ENCODE results near the gene TNFSF9. TPM values are rescaled to one million over a fixed set of nuclear protein-coding genes. Genes with fewer than 3 reads are reported as not detected.

TNFSF9 gene
- total RNA-seq, 2 donors from 2014 or later, result 0.68 to 3.9 TPM

DNA sequence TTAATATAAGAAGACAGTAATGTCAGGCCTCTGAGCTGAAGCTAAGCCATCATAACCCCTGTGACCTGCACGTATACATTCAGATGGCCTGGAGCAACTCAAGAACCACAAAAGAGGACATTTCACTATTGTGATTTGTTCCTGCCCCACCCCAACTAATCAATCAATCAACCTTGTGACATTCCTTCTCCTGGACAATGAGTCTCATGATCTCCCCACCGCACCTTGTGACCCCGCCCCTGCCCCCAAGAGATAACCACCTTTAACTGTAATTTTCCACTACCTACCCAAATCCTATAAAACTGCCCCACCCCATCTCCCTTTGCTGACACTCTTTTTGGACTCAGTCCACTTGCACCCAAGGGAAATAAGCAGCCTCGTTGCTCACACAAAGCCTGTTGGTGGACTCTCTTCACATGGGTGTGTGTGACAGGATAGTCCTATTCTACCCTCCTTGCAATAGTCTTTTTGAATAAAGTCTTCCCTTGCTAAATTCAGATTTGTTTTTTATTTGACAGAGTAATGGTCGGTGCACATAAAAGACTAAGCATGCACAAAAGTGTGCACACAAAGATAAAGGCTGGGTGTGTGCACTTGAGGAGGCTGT is 46.1 kb downstream of the TNFSF9 start:
- H3K9ac ChIP-seq (ENCODE audit: extremely low read depth, low read length, poor library complexity, severe bottlenecking), result no peak overlapping the region
- Mint-ChIP-seq H3K36me3 (ENCODE audit: low read depth) (no peaks in the 10 kb centered on the region), H3K4me3 (no peak overlapping the region), H3K27ac (no peak overlapping the region), H3K27me3 (ENCODE audit: insufficient read depth) (peaks cover 13% of the 10 kb centered on the region), H3K9me3 (peaks cover 20% of the 10 kb centered on the region), H3K4me1 (no peaks in the 10 kb centered on the region)
- H3K4me1 ChIP-seq (ENCODE audit: control insufficient read depth, insufficient read depth, low read length), result no peaks in the 10 kb centered on the region
- H3K9me3 ChIP-seq (ENCODE audit: control insufficient read depth, low read length), result peaks cover 29% of the 10 kb centered on the region
- H3K36me3 ChIP-seq (ENCODE audit: control insufficient read depth, insufficient read depth, low read length), result no peaks in the 10 kb centered on the region
- H3K27me3 ChIP-seq (ENCODE audit: control insufficient read depth, insufficient read depth, low read length, poor library complexity, severe bottlenecking), result no peaks in the 10 kb centered on the region
- no peak for DNase-seq
- TF ChIP-seq, protein P1, sequence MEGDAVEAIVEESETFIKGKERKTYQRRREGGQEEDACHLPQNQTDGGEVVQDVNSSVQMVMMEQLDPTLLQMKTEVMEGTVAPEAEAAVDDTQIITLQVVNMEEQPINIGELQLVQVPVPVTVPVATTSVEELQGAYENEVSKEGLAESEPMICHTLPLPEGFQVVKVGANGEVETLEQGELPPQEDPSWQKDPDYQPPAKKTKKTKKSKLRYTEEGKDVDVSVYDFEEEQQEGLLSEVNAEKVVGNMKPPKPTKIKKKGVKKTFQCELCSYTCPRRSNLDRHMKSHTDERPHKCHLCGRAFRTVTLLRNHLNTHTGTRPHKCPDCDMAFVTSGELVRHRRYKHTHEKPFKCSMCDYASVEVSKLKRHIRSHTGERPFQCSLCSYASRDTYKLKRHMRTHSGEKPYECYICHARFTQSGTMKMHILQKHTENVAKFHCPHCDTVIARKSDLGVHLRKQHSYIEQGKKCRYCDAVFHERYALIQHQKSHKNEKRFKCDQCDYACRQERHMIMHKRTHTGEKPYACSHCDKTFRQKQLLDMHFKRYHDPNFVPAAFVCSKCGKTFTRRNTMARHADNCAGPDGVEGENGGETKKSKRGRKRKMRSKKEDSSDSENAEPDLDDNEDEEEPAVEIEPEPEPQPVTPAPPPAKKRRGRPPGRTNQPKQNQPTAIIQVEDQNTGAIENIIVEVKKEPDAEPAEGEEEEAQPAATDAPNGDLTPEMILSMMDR (conservative IDR thresholded peaks at IDR 0.05), result no peak
- WGBS, 2 experiments (ENCODE audit: insufficient coverage in 1 of 2, insufficient read length in 1 of 2), result 82% methylated on average over 2 to 5 of the region's 5 CpGs
- no peak overlapping the region for H3K27ac ChIP-seq (ENCODE audit: low read depth, low read length)
- H3K4me3 ChIP-seq (ENCODE audit: low read length), result no peak overlapping the region

- H3K4me3 ChIP-seq (ENCODE audit: low read length), result no peak overlapping the region
- no peak overlapping the region for H3K9ac ChIP-seq (ENCODE audit: extremely low read depth, low read length, poor library complexity, severe bottlenecking)
- H3K36me3 ChIP-seq (ENCODE audit: control insufficient read depth, insufficient read depth, low read length), result no peaks in the 10 kb centered on the region
- H3K27me3 ChIP-seq (ENCODE audit: control insufficient read depth, insufficient read depth, low read length, poor library complexity, severe bottlenecking), result no peaks in the 10 kb centered on the region
- H3K9me3 ChIP-seq (ENCODE audit: control insufficient read depth, low read length), result peaks cover 23% of the 10 kb centered on the region
- peaks cover 6% of the 10 kb centered on the region for H3K27me3 Mint-ChIP-seq (ENCODE audit: insufficient read depth)
- H3K4me1 Mint-ChIP-seq, result no peaks in the 10 kb centered on the region
- TF ChIP-seq, protein P1 (conservative IDR thresholded peaks at IDR 0.05), result no peak
- DNase-seq, result no peak
- H3K27ac Mint-ChIP-seq, result no peak overlapping the region
- H3K36me3 Mint-ChIP-seq (ENCODE audit: low read depth), result no peaks in the 10 kb centered on the region
- no peak overlapping the region for H3K27ac ChIP-seq (ENCODE audit: low read depth, low read length)
- peaks cover 20% of the 10 kb centered on the region for H3K9me3 Mint-ChIP-seq
- 73 to 85% methylated on average over 4 to 5 of the region's 5 CpGs for WGBS, 2 experiments (ENCODE audit: insufficient coverage in 1 of 2, insufficient read length in 1 of 2)
- no peak overlapping the region for H3K4me3 Mint-ChIP-seq
- H3K4me1 ChIP-seq (ENCODE audit: control insufficient read depth, insufficient read depth, low read length), result no peaks in the 10 kb centered on the region
These were observed 46.8 kb downstream of the TNFSF9 start for GRCh38 chr19:6577476-6578125.

GRCh38 chr19:6579450-6580178 is 48.8 kb downstream of the TNFSF9 start:
- H3K36me3 Mint-ChIP-seq (ENCODE audit: low read depth), result no peaks in the 10 kb centered on the region
- H3K27ac Mint-ChIP-seq, result no peak overlapping the region
- Histone ChIP-seq H3K9me3 (ENCODE audit: control insufficient read depth, low read length) (peaks cover 22% of the 10 kb centered on the region), H3K4me3 (ENCODE audit: low read length) (no peak overlapping the region), H3K27ac (ENCODE audit: low read depth, low read length) (no peak overlapping the region), H3K4me1 (ENCODE audit: control insufficient read depth, insufficient read depth, low read length) (no peaks in the 10 kb centered on the region), H3K9ac (ENCODE audit: extremely low read depth, low read length, poor library complexity, severe bottlenecking) (no peak overlapping the region), H3K36me3 (ENCODE audit: control insufficient read depth, insufficient read depth, low read length) (no peaks in the 10 kb centered on the region), H3K27me3 (ENCODE audit: control insufficient read depth, insufficient read depth, low read length, poor library complexity, severe bottlenecking) (no peaks in the 10 kb centered on the region)
- H3K27me3 Mint-ChIP-seq (ENCODE audit: insufficient read depth), result peaks cover 24% of the 10 kb centered on the region
- TF ChIP-seq, protein P1 (conservative IDR thresholded peaks at IDR 0.05), result no peak
- H3K9me3 Mint-ChIP-seq, result peaks cover 20% of the 10 kb centered on the region
- DNase-seq, result no peak
- H3K4me3 Mint-ChIP-seq, result no peak overlapping the region
- no peaks in the 10 kb centered on the region for H3K4me1 Mint-ChIP-seq
- WGBS, 2 experiments (ENCODE audit: insufficient coverage in 1 of 2, insufficient read length in 1 of 2), result 74 to 91% methylated on average over 5 to 7 of the region's 7 CpGs

Measured in endodermal cell (in vitro differentiated cells).